Activated T-cell treated with anti-CD3 and anti-CD28 coated beads for 24 hours (primary cell): Measurements from ENCODE around the gene GPR15LG.
A peak's percentile ranks its signal among the peaks of the same experiment; 100 is the strongest.

Experiments
- DNase-seq: peaks from one replicate; pipeline ENCODE4 v3.0.0-alpha.2; 2020; ENCODE audit warnings: low read depth

Gene GPR15LG

GRCh38 chr10:84214612-84215235 is 41.1 kb downstream of the GPR15LG start:
- DNase-seq, result peak; percentile 11

- DNase-seq, result no peak
Observed at GRCh38 chr10:84216834-84217233, 43.2 kb downstream of the GPR15LG start.

GRCh38 chr10:84217746-84218145 is 44.1 kb downstream of the GPR15LG start:
- DNase-seq, result no peak

GRCh38 chr10:84221916-84222315 is 48.3 kb downstream of the GPR15LG start:
- no peak for DNase-seq

- no peak for DNase-seq
Observed at GRCh38 chr10:84224411-84225028, 50.9 kb downstream of the GPR15LG start.

GRCh38 chr10:84225427-84226173 is 52.0 kb downstream of the GPR15LG start, which contains the start of gene LRIT2:
LRIT2 (minus strand) TSS chr10:84225544; CDS start chr10:84225520, 24 bp downstream.
- DNase-seq, result no peak

- DNase-seq, result no peak
Observed at GRCh38 chr10:84226616-84227015, 53.0 kb downstream of the GPR15LG start.

GRCh38 chr10:84227810-84228209 is 54.2 kb downstream of the GPR15LG start:
- no peak for DNase-seq

- DNase-seq, result no peak
Observed at GRCh38 chr10:84230359-84230758, 56.8 kb downstream of the GPR15LG start.

- no peak for DNase-seq
Observed at GRCh38 chr10:84232376-84232775, 58.8 kb downstream of the GPR15LG start.

GRCh38 chr10:84233940-84234339 is 60.3 kb downstream of the GPR15LG start:
- DNase-seq, result no peak

- DNase-seq, result no peak
Observed at GRCh38 chr10:84234479-84234878, 60.9 kb downstream of the GPR15LG start.
